HepG2 (cell line): Measurements from ENCODE around the gene PIK3R4. TPM values are rescaled to one million over a fixed set of nuclear protein-coding genes. Genes with fewer than 3 reads are reported as not detected.

ENCODE experiments used
- ATAC-seq: fragments of 200-7000 bp; cut with Tn5 transposase; 3 replicates; pipeline ENCODE4 v1.9.1; 2020; ENCODE audit warnings: mild to moderate bottlenecking, moderate library complexity
- BruUV-seq: library from RNA; stranded (reverse); fragments of 400-500 nt; replicated peaks from 2 replicates; lab custom pipeline; 2021; lab: Mats Ljungman, UMichigan
- CTCF ChIA-PET: fragments of 300-600 bp; formaldehyde crosslinking; extraction: SDS; loops from one replicate; lab custom pipeline; 2021; ENCODE audit warnings: low total read pairs, inconsistent platforms, low intra/inter-chr PET ratio; lab: Yijun Ruan, JAX
- POLR2A ChIA-PET: fragments of 350-600 bp; sonication (Branson Sonifier 250); formaldehyde crosslinking; loops from one replicate; lab custom pipeline; 2020; ENCODE audit warnings: antibody characterized with exemption, inconsistent platforms; lab: Yijun Ruan, JAX
- DNase-seq: peaks from one replicate; pipeline ENCODE4 v3.0.0-alpha.2; 2015; ENCODE audit warnings: low spot score
- FAIRE-seq: peaks from 3 replicates; lab custom pipeline; 2011; peaks lifted over from hg19 to GRCh38; lab: Jason Lieb, UNC
- H2AFZ ChIP-seq: one replicate; pipeline ENCODE4 v1.6.1; 2011; ENCODE audit warnings: low read length, inconsistent platforms
- H3K27ac ChIP-seq: fragments of 300-600 bp; 3 replicates; pipeline ENCODE4 v1.8.0; 2011; ENCODE audit warnings: mixed run types, mild to moderate bottlenecking, mixed read lengths, low read length, inconsistent platforms; ENCODE audit not compliant: insufficient read depth; ENCODE audit errors: extremely low read length
- H3K27me3 ChIP-seq, 2 experiments: fragments of 200-600 bp in 1 of 2; 2 replicates in 1 of 2; 3 replicates in 1 of 2; pipeline versions ENCODE4 v1.6.0 to v1.8.0; 2011; ENCODE audit warnings: low read length in 2 of 2, mild to moderate bottlenecking in 2 of 2, moderate library complexity in 2 of 2, inconsistent platforms in 1 of 2; ENCODE audit not compliant: insufficient read depth in 2 of 2, control insufficient read depth in 1 of 2
- H3K36me3 ChIP-seq, 2 experiments: fragments of 200-600 bp in 1 of 2; replicated peaks in 1 of 2; 2 replicates in 1 of 2; 3 replicates in 1 of 2; pipeline versions ENCODE4 v1.5.1 to v1.8.0; 2011; ENCODE audit warnings: low read length in 2 of 2, inconsistent platforms in 1 of 2; ENCODE audit not compliant: insufficient read depth in 2 of 2, control insufficient read depth in 1 of 2
- H3K4me1 ChIP-seq: 2 replicates; pipeline ENCODE4 v1.5.1; 2012; ENCODE audit warnings: low read length, inconsistent platforms; ENCODE audit not compliant: insufficient read depth
- H3K4me2 ChIP-seq: 2 replicates; pipeline ENCODE4 v1.6.0; 2011; ENCODE audit warnings: low read depth, low read length, inconsistent platforms
- H3K4me3 ChIP-seq, 3 experiments: fragments of 200-600 bp in 1 of 3; sonication (generic), shearing (Covaris generic) in 1 of 3; replicated peaks in 1 of 3; 2 replicates each; pipeline ENCODE4 v1.5.1; 2011 to 2016; ENCODE audit warnings: low read length in 3 of 3, inconsistent platforms in 2 of 3, low read depth in 2 of 3, mild to moderate bottlenecking in 2 of 3, control low read depth in 1 of 3, mixed read lengths in 1 of 3; ENCODE audit not compliant: insufficient read depth in 1 of 3
- H3K79me2 ChIP-seq: one replicate; pipeline ENCODE4 v1.6.1; 2011; ENCODE audit warnings: low read length, inconsistent platforms; ENCODE audit not compliant: insufficient read depth
- H3K9ac ChIP-seq: 2 replicates; pipeline ENCODE4 v1.6.0; 2011; ENCODE audit warnings: mild to moderate bottlenecking, low read depth, low read length, inconsistent platforms; ENCODE audit not compliant: insufficient read depth
- H3K9me3 ChIP-seq: 2 replicates; pipeline ENCODE4 v1.5.1; 2012; ENCODE audit warnings: mild to moderate bottlenecking, low read length
- H4K20me1 ChIP-seq: 2 replicates; pipeline ENCODE4 v1.6.0; 2011; ENCODE audit warnings: inconsistent platforms, mild to moderate bottlenecking, low read length, moderate library complexity; ENCODE audit not compliant: insufficient read depth
- MAFG ChIP-seq: sonication (generic); formaldehyde crosslinking; IDR thresholded peaks from 2 replicates; pipeline ENCODE4 v1.5.1; 2020; ENCODE audit warnings: mild to moderate bottlenecking, missing genetic modification reagents
- THAP11 ChIP-seq: IDR thresholded peaks from 2 replicates; pipeline ENCODE4 v1.6.1; 2016; ENCODE audit warnings: missing biosample characterization, missing genetic modification reagents
- ZNF609 ChIP-seq: sonication (generic); formaldehyde crosslinking; IDR thresholded peaks from 2 replicates; pipeline ENCODE4 v1.4.0; 2020; ENCODE audit warnings: mild to moderate bottlenecking, missing genetic modification reagents, borderline replicate concordance
- WGBS: methylation state at CpG from one replicate; pipeline ENCODE4 v1.1.6; 2017; ENCODE audit warnings: low lambda C conversion rate; 5-methylcytosine and 5-hydroxymethylcytosine counted together
- in situ Hi-C: cut with HindIII; loops from 2 replicates; pipeline ENCODE4 v1.10.0; 2017; ENCODE audit warnings: low pct_unique_long_range_greater_than_20kb; ENCODE audit not compliant: extremely low pct_ligation_motif_present
- intact Hi-C: fragments of 100-400 bp; cut with micrococcal nuclease; formaldehyde crosslinking; loops from one replicate; pipeline ENCODE4 v1.10.0; 2022; ENCODE audit not compliant: unreplicated experiment
- polyA plus RNA-seq, 8 experiments: library from polyadenylated mRNA; depleted of rRNA in 3 of 8; stranded (reverse) in 7 of 8; unstranded in 1 of 8; fragments of >200 nt; fragmentation: Illumina TruSeq in 4 of 8; extraction: Trizol in 4 of 8; gene quantifications; 2 replicates each; pipeline versions ENCODE4 v1.2.1 to v1.2.3, GENCODE V29; 2011 to 2016; ENCODE audit warnings: low read depth in 4 of 8, missing spikeins in 1 of 8, mixed read lengths in 1 of 8; ENCODE audit not compliant: insufficient read depth in 1 of 8
- total RNA-seq, 5 experiments: library from RNA; depleted of rRNA; stranded (reverse); fragments of >200 nt; fragmentation: Illumina TruSeq; extraction: Trizol; gene quantifications; 2 replicates each; pipeline ENCODE4 v1.2.3, GENCODE V29; 2016; ENCODE audit warnings: low read depth in 1 of 5
- TF ChIP-seq, protein P1 (sequence below): IDR thresholded peaks from 2 replicates; pipeline ENCODE4 v1.6.1; 2012; ENCODE audit warnings: low read length, improper control_type of control experiment
- TF ChIP-seq, protein P2 (sequence below): sonication (generic); formaldehyde crosslinking; IDR thresholded peaks from 2 replicates; pipeline ENCODE4 v1.4.0; 2020; ENCODE audit warnings: missing genetic modification reagents; ENCODE audit errors: not compliant biosample characterization
- TF ChIP-seq, protein P3 (sequence below): sonication (generic); formaldehyde crosslinking; IDR thresholded peaks from 2 replicates; pipeline ENCODE4 v1.4.0; 2020; ENCODE audit warnings: missing genetic modification reagents

The PIK3R4 gene
- total and polyA plus RNA-seq, 2 of the 13 experiments (the other 11 are each of a cell fraction or from before 2014, with no cell fraction given): 22.4 to 26.0 TPM

- no peak for DNase-seq
- Histone ChIP-seq H3K4me3 (no peak overlapping the region), H3K4me1 (no peaks in the 10 kb centered on the region), H4K20me1 (no peaks in the 10 kb centered on the region), H3K9me3 (no peaks in the 10 kb centered on the region), H2AFZ (no peak overlapping the region), H3K4me2 (no peak overlapping the region), H3K27ac (no peak overlapping the region), H3K27me3 (no peaks in the 10 kb centered on the region), H3K36me3 (peaks cover 0 to 45% of the 10 kb centered on the region in 2 experiments; a peak in 3 of 5 replicates), H3K9ac (no peak overlapping the region), H3K79me2 (no peaks in the 10 kb centered on the region)
- 93% methylated on average over 1 of the region's 1 CpG for WGBS
- ChIA-PET POLR2A (no interaction called here), CTCF (no interaction called here)
- no TSS peak for BruUV-seq
- no peak for ATAC-seq
- FAIRE-seq: no peak
- intact Hi-C loops (no loop called here), in situ Hi-C loops (no loop called here)
- TF ChIP-seq, protein P1, sequence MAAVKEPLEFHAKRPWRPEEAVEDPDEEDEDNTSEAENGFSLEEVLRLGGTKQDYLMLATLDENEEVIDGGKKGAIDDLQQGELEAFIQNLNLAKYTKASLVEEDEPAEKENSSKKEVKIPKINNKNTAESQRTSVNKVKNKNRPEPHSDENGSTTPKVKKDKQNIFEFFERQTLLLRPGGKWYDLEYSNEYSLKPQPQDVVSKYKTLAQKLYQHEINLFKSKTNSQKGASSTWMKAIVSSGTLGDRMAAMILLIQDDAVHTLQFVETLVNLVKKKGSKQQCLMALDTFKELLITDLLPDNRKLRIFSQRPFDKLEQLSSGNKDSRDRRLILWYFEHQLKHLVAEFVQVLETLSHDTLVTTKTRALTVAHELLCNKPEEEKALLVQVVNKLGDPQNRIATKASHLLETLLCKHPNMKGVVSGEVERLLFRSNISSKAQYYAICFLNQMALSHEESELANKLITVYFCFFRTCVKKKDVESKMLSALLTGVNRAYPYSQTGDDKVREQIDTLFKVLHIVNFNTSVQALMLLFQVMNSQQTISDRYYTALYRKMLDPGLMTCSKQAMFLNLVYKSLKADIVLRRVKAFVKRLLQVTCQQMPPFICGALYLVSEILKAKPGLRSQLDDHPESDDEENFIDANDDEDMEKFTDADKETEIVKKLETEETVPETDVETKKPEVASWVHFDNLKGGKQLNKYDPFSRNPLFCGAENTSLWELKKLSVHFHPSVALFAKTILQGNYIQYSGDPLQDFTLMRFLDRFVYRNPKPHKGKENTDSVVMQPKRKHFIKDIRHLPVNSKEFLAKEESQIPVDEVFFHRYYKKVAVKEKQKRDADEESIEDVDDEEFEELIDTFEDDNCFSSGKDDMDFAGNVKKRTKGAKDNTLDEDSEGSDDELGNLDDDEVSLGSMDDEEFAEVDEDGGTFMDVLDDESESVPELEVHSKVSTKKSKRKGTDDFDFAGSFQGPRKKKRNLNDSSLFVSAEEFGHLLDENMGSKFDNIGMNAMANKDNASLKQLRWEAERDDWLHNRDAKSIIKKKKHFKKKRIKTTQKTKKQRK: no peak
- TF ChIP-seq, protein P2, sequence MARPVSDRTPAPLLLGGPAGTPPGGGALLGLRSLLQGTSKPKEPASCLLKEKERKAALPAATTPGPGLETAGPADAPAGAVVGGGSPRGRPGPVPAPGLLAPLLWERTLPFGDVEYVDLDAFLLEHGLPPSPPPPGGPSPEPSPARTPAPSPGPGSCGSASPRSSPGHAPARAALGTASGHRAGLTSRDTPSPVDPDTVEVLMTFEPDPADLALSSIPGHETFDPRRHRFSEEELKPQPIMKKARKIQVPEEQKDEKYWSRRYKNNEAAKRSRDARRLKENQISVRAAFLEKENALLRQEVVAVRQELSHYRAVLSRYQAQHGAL: no peak
- TF ChIP-seq MAFG (no peak), THAP11 (CRISPR knock-in tag) (no peak), ZNF609 (CRISPR knock-in tag) (no peak)
- TF ChIP-seq, protein P3, sequence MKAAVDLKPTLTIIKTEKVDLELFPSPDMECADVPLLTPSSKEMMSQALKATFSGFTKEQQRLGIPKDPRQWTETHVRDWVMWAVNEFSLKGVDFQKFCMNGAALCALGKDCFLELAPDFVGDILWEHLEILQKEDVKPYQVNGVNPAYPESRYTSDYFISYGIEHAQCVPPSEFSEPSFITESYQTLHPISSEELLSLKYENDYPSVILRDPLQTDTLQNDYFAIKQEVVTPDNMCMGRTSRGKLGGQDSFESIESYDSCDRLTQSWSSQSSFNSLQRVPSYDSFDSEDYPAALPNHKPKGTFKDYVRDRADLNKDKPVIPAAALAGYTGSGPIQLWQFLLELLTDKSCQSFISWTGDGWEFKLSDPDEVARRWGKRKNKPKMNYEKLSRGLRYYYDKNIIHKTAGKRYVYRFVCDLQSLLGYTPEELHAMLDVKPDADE (CRISPR knock-in tag): no peak
Measured at GRCh38 chr3:130677343-130677742, 69.3 kb downstream of the PIK3R4 start.
